Measurements from ENCODE around the gene HMGCS1. TPM values are rescaled to one million over a fixed set of nuclear protein-coding genes. Genes with fewer than 3 reads are reported as not detected.

Gene HMGCS1
- total and polyA plus RNA-seq, 7 experiments from 2014 or later, result 8.9 to 77.5 (median 34.6) TPM

DNA sequence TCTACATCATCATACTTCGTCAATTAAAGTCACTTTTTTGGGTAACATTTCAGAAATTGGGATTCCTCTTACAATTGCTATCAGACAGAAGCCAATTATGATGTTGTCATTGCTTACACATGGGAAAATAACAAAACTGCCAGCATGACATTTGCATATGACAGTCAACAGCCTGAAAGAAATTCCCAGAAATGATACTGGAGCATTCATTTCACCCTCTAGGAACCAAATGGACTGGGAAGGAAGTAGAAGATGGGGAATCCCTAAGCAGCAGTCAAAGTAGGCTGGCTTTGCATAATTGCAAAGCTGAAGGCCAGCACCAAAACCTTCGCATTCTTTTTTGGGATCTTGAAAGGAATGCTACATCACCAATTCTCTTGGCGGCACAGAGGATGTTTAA is 10.7 kb downstream of the HMGCS1 start:
- ChIA-PET POLR2A (no interaction called here), CTCF (interaction anchor here (0.7 to 1.0 kb wide), 2 partner anchors 153 to 394 kb away, joined by 3 to 4 read pairs; no protein-coding TSS in a partner anchor)
- peaks cover 14 to 74% (median 36%) of the 10 kb centered on the region in 7 donors for H3K4me1 Mint-ChIP-seq
- peaks cover 0 to 10% of the 10 kb centered on the region in 2 donors for H3K4me1 ChIP-seq (ENCODE audit: control insufficient read depth in 2 of 2, insufficient read depth in 2 of 2, low read length in 2 of 2)
- H3K36me3 Mint-ChIP-seq, result peaks cover 5 to 30% (median 27%) of the 10 kb centered on the region in 5 donors
- H3K27me3 Mint-ChIP-seq, result no peaks in the 10 kb centered on the region
- DNase-seq, result no peak
- no peak overlapping the region for H3K4me3 ChIP-seq (ENCODE audit: low read length)
- H3K36me3 ChIP-seq (ENCODE audit: control insufficient read depth in 2 of 3, insufficient read depth in 3 of 3, low read length in 3 of 3), result peaks cover 0 to 10% (median 4%) of the 10 kb centered on the region in 3 experiments
- H3K27ac Mint-ChIP-seq, result peak overlapping the region in 2 of 9 donors; percentile 11 to 86
- intact Hi-C loops (cut with micrococcal nuclease), result no loop called here
- no peaks in the 10 kb centered on the region for H3K9me3 Mint-ChIP-seq
- ATAC-seq, result no peak
- H3K27ac ChIP-seq (ENCODE audit: low read depth, low read length), result no peak overlapping the region
- H3K4me3 Mint-ChIP-seq, result no peak overlapping the region
- no peaks in the 10 kb centered on the region for H3K27me3 ChIP-seq (ENCODE audit: control insufficient read depth in 2 of 2, insufficient read depth in 2 of 2, low read length in 2 of 2)
- H3K9me3 ChIP-seq (ENCODE audit: control insufficient read depth in 2 of 3, low read length in 3 of 3), result no peaks in the 10 kb centered on the region

DNA sequence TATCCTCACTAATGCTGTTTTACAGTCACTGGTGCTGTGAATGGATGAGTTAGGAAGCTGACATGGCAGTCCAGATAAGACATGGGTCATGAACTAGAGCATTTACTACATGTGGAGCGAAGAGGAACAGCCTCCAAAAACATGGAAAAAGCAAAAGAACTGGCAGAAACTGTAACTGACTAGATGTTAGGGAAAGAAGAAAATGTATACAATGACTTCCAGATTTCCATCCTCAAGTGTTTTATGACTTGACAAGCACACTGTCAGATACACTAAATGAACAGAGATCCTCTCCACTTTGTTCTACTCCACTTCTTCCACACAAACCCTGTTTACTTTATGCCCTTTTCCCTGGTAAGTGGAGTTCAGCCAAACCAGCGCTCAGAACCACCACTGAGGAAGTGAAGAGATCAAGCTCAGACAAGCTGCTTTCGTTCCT is 11.5 kb downstream of the HMGCS1 start:
- no peaks in the 10 kb centered on the region for H3K9me3 ChIP-seq (ENCODE audit: control insufficient read depth in 2 of 3, low read length in 3 of 3)
- intact Hi-C loops (cut with micrococcal nuclease), result no loop called here

DNA sequence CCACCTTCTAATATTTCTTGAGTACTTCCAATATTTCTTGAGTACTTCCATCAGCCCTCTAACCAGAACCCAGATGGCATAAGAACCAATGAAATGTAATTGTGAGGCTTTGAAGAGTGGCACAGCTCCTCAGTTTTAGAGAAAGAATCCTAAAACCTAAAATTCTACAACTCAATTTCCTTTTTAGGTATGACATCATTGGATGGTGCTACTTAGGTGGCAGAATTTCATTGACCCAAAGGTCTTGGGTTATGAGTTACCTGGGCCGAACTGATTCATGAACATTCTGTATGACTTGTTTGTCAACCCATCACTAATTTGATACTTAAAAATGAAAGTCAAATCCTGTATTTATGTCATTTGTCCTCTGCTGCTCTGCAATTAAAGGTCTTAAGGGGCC is 13.1 kb downstream of the HMGCS1 start:
- Histone ChIP-seq H3K4me3 (ENCODE audit: low read length) (no peak overlapping the region), H3K27ac (ENCODE audit: low read depth, low read length) (no peak overlapping the region), H3K36me3 (ENCODE audit: control insufficient read depth in 2 of 3, insufficient read depth in 3 of 3, low read length in 3 of 3) (peaks cover 4 to 29% (median 17%) of the 10 kb centered on the region in 3 experiments), H3K9me3 (ENCODE audit: control insufficient read depth in 2 of 3, low read length in 3 of 3) (no peaks in the 10 kb centered on the region), H3K4me1 (ENCODE audit: control insufficient read depth in 2 of 2, insufficient read depth in 2 of 2, low read length in 2 of 2) (peaks cover 0 to 7% of the 10 kb centered on the region in 2 donors), H3K27me3 (ENCODE audit: control insufficient read depth in 2 of 2, insufficient read depth in 2 of 2, low read length in 2 of 2) (no peaks in the 10 kb centered on the region)
- ATAC-seq (no peak), DNase-seq (no peak)
- peak overlapping the region in 2 of 9 donors; percentile 28 to 47 for H3K27ac Mint-ChIP-seq
- H3K27me3 Mint-ChIP-seq, result no peaks in the 10 kb centered on the region
- ChIA-PET CTCF (interaction anchor here (0.8 kb wide), 1 partner anchor 13 kb away, joined by 4 read pairs; the partner anchor contains the start of gene HMGCS1), POLR2A (no interaction called here)
- H3K9me3 Mint-ChIP-seq, result peaks cover 0 to 1% (median 0%) of the 10 kb centered on the region in 11 donors
- no peak overlapping the region for H3K4me3 Mint-ChIP-seq
- H3K4me1 Mint-ChIP-seq, result peaks cover 14 to 62% (median 29%) of the 10 kb centered on the region in 7 donors
- peaks cover 13 to 46% (median 40%) of the 10 kb centered on the region in 5 donors for H3K36me3 Mint-ChIP-seq
- intact Hi-C loops (cut with micrococcal nuclease), result no loop called here

More for the DNA sequence above, 11.5 kb downstream of the HMGCS1 start:
- Mint-ChIP-seq H3K27ac (peak overlapping the region in 2 of 9 donors; percentile 11 to 86), H3K9me3 (no peaks in the 10 kb centered on the region), H3K4me1 (peaks cover 14 to 69% (median 35%) of the 10 kb centered on the region in 7 donors), H3K4me3 (no peak overlapping the region), H3K27me3 (no peaks in the 10 kb centered on the region), H3K36me3 (peaks cover 7 to 34% (median 31%) of the 10 kb centered on the region in 5 donors)
- ATAC-seq, result no peak
- H3K4me1 ChIP-seq (ENCODE audit: control insufficient read depth in 2 of 2, insufficient read depth in 2 of 2, low read length in 2 of 2), result peaks cover 0 to 10% of the 10 kb centered on the region in 2 donors
- peaks cover 4 to 18% (median 6%) of the 10 kb centered on the region in 3 experiments for H3K36me3 ChIP-seq (ENCODE audit: control insufficient read depth in 2 of 3, insufficient read depth in 3 of 3, low read length in 3 of 3)
- no peak overlapping the region for H3K27ac ChIP-seq (ENCODE audit: low read depth, low read length)
- POLR2A ChIA-PET, result no interaction called here
- no peak overlapping the region for H3K4me3 ChIP-seq (ENCODE audit: low read length)
- CTCF ChIA-PET, result interaction anchor here (1.0 kb wide), 1 partner anchor 393 kb away, joined by 4 read pairs; no protein-coding TSS in a partner anchor
- no peaks in the 10 kb centered on the region for H3K27me3 ChIP-seq (ENCODE audit: control insufficient read depth in 2 of 2, insufficient read depth in 2 of 2, low read length in 2 of 2)
- DNase-seq, result no peak

DNA sequence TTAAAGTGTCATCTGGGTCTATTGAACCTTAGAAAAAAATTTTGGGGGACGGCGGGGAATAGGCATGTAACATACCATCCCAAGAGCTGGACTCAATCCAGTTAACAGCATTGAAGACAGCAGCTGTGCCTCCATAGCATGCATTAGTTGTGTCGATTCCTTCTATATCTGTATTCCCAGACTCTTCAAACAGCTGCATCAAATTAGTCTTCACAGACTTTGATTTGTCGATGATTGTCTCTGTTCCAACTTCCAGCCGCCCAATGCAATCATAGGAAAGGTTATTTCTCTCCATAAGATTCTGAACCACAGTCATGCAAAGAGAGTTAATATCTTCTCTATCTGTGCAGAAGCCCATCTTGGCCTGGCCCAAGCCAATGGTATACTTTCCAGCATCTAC is 14.8 kb downstream of the HMGCS1 start:
- Histone ChIP-seq H3K27me3 (ENCODE audit: control insufficient read depth in 2 of 2, insufficient read depth in 2 of 2, low read length in 2 of 2) (no peaks in the 10 kb centered on the region), H3K9me3 (ENCODE audit: control insufficient read depth in 2 of 3, low read length in 3 of 3) (no peaks in the 10 kb centered on the region), H3K4me3 (ENCODE audit: low read length) (no peak overlapping the region), H3K36me3 (ENCODE audit: control insufficient read depth in 2 of 3, insufficient read depth in 3 of 3, low read length in 3 of 3) (peaks cover 4 to 40% (median 18%) of the 10 kb centered on the region in 3 experiments), H3K27ac (ENCODE audit: low read depth, low read length) (no peak overlapping the region), H3K4me1 (ENCODE audit: control insufficient read depth in 2 of 2, insufficient read depth in 2 of 2, low read length in 2 of 2) (no peaks in the 10 kb centered on the region)
- Mint-ChIP-seq H3K4me3 (no peak overlapping the region), H3K9me3 (peaks cover 0 to 2% (median 0%) of the 10 kb centered on the region in 11 donors), H3K36me3 (peaks cover 21 to 60% (median 38%) of the 10 kb centered on the region in 5 donors), H3K4me1 (peaks cover 11 to 52% (median 21%) of the 10 kb centered on the region in 7 donors), H3K27ac (no peak overlapping the region), H3K27me3 (no peaks in the 10 kb centered on the region)
- intact Hi-C loops (cut with micrococcal nuclease), result no loop called here
- CTCF ChIA-PET, result no interaction called here
- ATAC-seq, result no peak
- POLR2A ChIA-PET, result no interaction called here
- DNase-seq, result no peak

DNA sequence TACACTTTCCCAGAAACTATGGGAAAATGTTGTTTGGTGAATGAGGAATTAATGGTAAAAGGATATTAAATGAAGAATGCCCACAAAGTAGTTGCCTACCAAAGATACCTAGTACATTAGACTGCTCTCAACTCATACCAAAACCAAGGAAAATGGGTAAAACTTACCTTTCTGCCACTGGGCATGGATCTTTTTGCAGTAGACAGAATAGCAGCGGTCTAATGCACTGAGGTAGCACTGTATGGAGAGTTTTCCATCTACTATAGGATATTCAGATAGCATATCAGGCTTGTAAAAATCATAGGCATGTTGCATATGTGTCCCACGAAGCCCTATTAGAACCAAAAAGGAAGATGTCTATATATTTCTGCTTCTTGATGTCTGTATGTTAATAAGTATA is 16.4 kb downstream of the HMGCS1 start:
- ChIA-PET CTCF (no interaction called here), POLR2A (no interaction called here)
- no peaks in the 10 kb centered on the region for H3K4me1 ChIP-seq (ENCODE audit: control insufficient read depth in 2 of 2, insufficient read depth in 2 of 2, low read length in 2 of 2)
- Mint-ChIP-seq H3K4me1 (peaks cover 4 to 41% (median 7%) of the 10 kb centered on the region in 7 donors), H3K36me3 (peaks cover 16 to 61% (median 31%) of the 10 kb centered on the region in 5 donors), H3K9me3 (peaks cover 0 to 2% (median 0%) of the 10 kb centered on the region in 11 donors), H3K27ac (peak overlapping the region in 1 of 9 donors; percentile 36), H3K27me3 (no peaks in the 10 kb centered on the region), H3K4me3 (no peak overlapping the region)
- DNase-seq (no peak), ATAC-seq (no peak)
- peaks cover 4 to 48% (median 18%) of the 10 kb centered on the region in 3 experiments for H3K36me3 ChIP-seq (ENCODE audit: control insufficient read depth in 2 of 3, insufficient read depth in 3 of 3, low read length in 3 of 3)
- intact Hi-C loops (cut with micrococcal nuclease), result no loop called here
- no peaks in the 10 kb centered on the region for H3K27me3 ChIP-seq (ENCODE audit: control insufficient read depth in 2 of 2, insufficient read depth in 2 of 2, low read length in 2 of 2)
- no peak overlapping the region for H3K4me3 ChIP-seq (ENCODE audit: low read length)
- H3K9me3 ChIP-seq (ENCODE audit: control insufficient read depth in 2 of 3, low read length in 3 of 3), result no peaks in the 10 kb centered on the region
- H3K27ac ChIP-seq (ENCODE audit: low read depth, low read length), result no peak overlapping the region

DNA sequence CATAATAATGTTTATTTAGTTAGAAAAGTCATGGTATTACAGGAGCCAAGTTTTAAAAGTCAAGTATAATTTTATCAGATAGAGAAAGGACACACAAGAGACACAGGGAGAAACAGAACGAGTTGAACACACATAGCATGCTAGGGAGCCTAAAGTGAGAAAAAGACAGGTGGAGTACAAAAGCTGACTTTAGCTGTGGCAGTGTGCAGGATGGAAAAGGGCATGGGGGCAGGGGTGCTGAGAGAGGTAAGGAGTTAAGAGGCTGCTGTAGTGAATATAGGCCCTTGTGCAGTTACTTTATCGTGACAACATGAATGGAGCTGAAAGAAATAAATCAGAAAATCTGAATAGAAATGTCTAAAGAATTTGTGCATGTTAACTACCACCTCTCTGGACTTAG is 18.0 kb downstream of the HMGCS1 start:
- no peak for DNase-seq
- ChIA-PET POLR2A (interaction anchor here (0.6 to 1.0 kb wide), 2 partner anchors 266 to 429 kb away, joined by 3 read pairs; no protein-coding TSS in a partner anchor), CTCF (no interaction called here)
- no peaks in the 10 kb centered on the region for H3K27me3 Mint-ChIP-seq
- Histone ChIP-seq H3K9me3 (ENCODE audit: control insufficient read depth in 2 of 3, low read length in 3 of 3) (no peaks in the 10 kb centered on the region), H3K36me3 (ENCODE audit: control insufficient read depth in 2 of 3, insufficient read depth in 3 of 3, low read length in 3 of 3) (peaks cover 4 to 55% (median 18%) of the 10 kb centered on the region in 3 experiments), H3K4me1 (ENCODE audit: control insufficient read depth in 2 of 2, insufficient read depth in 2 of 2, low read length in 2 of 2) (no peaks in the 10 kb centered on the region), H3K4me3 (ENCODE audit: low read length) (no peak overlapping the region), H3K27ac (ENCODE audit: low read depth, low read length) (no peak overlapping the region), H3K27me3 (ENCODE audit: control insufficient read depth in 2 of 2, insufficient read depth in 2 of 2, low read length in 2 of 2) (no peaks in the 10 kb centered on the region)
- H3K4me1 Mint-ChIP-seq, result peaks cover 0 to 37% (median 0%) of the 10 kb centered on the region in 7 donors
- H3K36me3 Mint-ChIP-seq, result peaks cover 16 to 70% (median 34%) of the 10 kb centered on the region in 5 donors
- H3K4me3 Mint-ChIP-seq, result no peak overlapping the region
- no peak for ATAC-seq
- intact Hi-C loops (cut with micrococcal nuclease), result no loop called here
- H3K27ac Mint-ChIP-seq, result peak overlapping the region in 3 of 9 donors; percentile 9 to 37 (median 28)
- peaks cover 0 to 2% (median 0%) of the 10 kb centered on the region in 11 donors for H3K9me3 Mint-ChIP-seq

DNA sequence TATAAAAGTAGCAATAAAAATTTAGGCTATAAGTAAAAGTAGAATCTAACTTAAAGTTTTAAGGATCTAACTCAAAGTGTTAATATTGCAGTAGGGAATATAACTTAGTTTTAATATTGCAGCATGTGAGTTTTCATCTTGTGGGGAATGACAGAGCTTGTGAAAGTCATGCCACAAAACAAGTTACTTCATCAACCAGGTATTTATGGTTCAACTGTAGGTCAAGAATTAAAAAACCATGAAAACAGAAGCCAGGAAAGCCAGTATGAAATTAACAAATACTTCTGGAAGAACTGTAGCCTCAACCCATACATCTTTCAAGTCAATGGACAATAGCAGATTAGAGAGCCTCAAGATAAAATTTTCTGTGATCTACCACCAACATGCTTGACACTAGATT is 19.0 kb downstream of the HMGCS1 start:
- no peaks in the 10 kb centered on the region for H3K9me3 ChIP-seq (ENCODE audit: control insufficient read depth in 2 of 3, low read length in 3 of 3)
- Mint-ChIP-seq H3K4me1 (peaks cover 0 to 30% (median 0%) of the 10 kb centered on the region in 7 donors), H3K36me3 (peaks cover 16 to 69% (median 34%) of the 10 kb centered on the region in 5 donors), H3K9me3 (peaks cover 0 to 2% (median 0%) of the 10 kb centered on the region in 11 donors), H3K27me3 (no peaks in the 10 kb centered on the region), H3K4me3 (no peak overlapping the region), H3K27ac (no peak overlapping the region)
- no peak overlapping the region for H3K27ac ChIP-seq (ENCODE audit: low read depth, low read length)
- H3K4me3 ChIP-seq (ENCODE audit: low read length), result no peak overlapping the region
- no peak for DNase-seq
- no peaks in the 10 kb centered on the region for H3K27me3 ChIP-seq (ENCODE audit: control insufficient read depth in 2 of 2, insufficient read depth in 2 of 2, low read length in 2 of 2)
- no peak for ATAC-seq
- intact Hi-C loops (cut with micrococcal nuclease), result no loop called here
- H3K36me3 ChIP-seq (ENCODE audit: control insufficient read depth in 2 of 3, insufficient read depth in 3 of 3, low read length in 3 of 3), result peaks cover 4 to 58% (median 18%) of the 10 kb centered on the region in 3 experiments
- no peaks in the 10 kb centered on the region for H3K4me1 ChIP-seq (ENCODE audit: control insufficient read depth in 2 of 2, insufficient read depth in 2 of 2, low read length in 2 of 2)
- CTCF ChIA-PET, result no interaction called here
- POLR2A ChIA-PET, result no interaction called here

All from naive thymus-derived CD4-positive, alpha-beta T cell (primary cell).